OCI-LY1 (cell line): ENCODE measurements around the gene ZNF584.
"Not testable (repeated sequence)": the region's sequence is repeated elsewhere in the genome, so short reads cannot be mapped to it uniquely, and the experiment has no call there.

Experiments used
- H2AFZ ChIP-seq: fragments of 200-600 bp; sonication (generic), shearing (Covaris generic); 2 replicates; pipeline ENCODE4 v1.6.0; 2014; ENCODE audit warnings: antibody characterized with exemption, mild to moderate bottlenecking, low read length
- H3F3A ChIP-seq: fragments of 200-600 bp; sonication (generic), shearing (Covaris generic); 2 replicates; pipeline ENCODE4 v1.6.0; 2014; ENCODE audit warnings: mild to moderate bottlenecking, antibody characterized with exemption, low read length, moderate library complexity; ENCODE audit not compliant: insufficient read depth
- H3K27ac ChIP-seq: fragments of 200-600 bp; sonication (generic); 2 replicates; pipeline ENCODE4 v1.5.1; 2014; ENCODE audit warnings: low read length, mixed run types, mild to moderate bottlenecking, low read depth; ENCODE audit not compliant: poor library complexity, severe bottlenecking
- H3K27me3 ChIP-seq: fragments of 200-600 bp; sonication (generic); 2 replicates; pipeline ENCODE4 v1.6.0; 2014; ENCODE audit warnings: antibody characterized with exemption, mild to moderate bottlenecking, low read length, moderate library complexity; ENCODE audit not compliant: insufficient read depth
- H3K36me3 ChIP-seq: fragments of 200-600 bp; sonication (generic); 2 replicates; pipeline ENCODE4 v1.6.1; 2014; ENCODE audit warnings: mild to moderate bottlenecking, antibody characterized with exemption, low read length, moderate library complexity, mixed read lengths; ENCODE audit not compliant: insufficient read depth
- H3K4me1 ChIP-seq: fragments of 200-600 bp; sonication (generic); 2 replicates; pipeline ENCODE4 v1.5.1; 2014; ENCODE audit warnings: mild to moderate bottlenecking, low read length, moderate library complexity; ENCODE audit not compliant: insufficient read depth, severe bottlenecking
- H3K4me2 ChIP-seq: fragments of 200-600 bp; sonication (generic), shearing (Covaris generic); 2 replicates; pipeline ENCODE4 v1.6.1; 2014; ENCODE audit warnings: low read length
- H3K4me3 ChIP-seq: fragments of 200-600 bp; sonication (generic); 2 replicates; pipeline ENCODE4 v1.5.1; 2014; ENCODE audit warnings: low read length, low read depth, mild to moderate bottlenecking, mixed read lengths; ENCODE audit not compliant: poor library complexity, severe bottlenecking
- H3K79me2 ChIP-seq: fragments of 200-600 bp; shearing (Covaris generic); 2 replicates; pipeline ENCODE4 v1.6.1; 2016; ENCODE audit warnings: mixed run types, low read length, mixed read lengths; ENCODE audit not compliant: insufficient read depth
- H3K9ac ChIP-seq: fragments of 200-600 bp; sonication (generic), shearing (Covaris generic); 2 replicates; pipeline ENCODE4 v1.6.1; 2014; ENCODE audit warnings: mild to moderate bottlenecking, low read length, mixed read lengths
- H3K9me2 ChIP-seq: fragments of 200-600 bp; sonication (generic), shearing (Covaris generic); 2 replicates; pipeline ENCODE4 v1.6.1; 2014; ENCODE audit warnings: low read depth, mild to moderate bottlenecking, low read length, mixed read lengths
- H3K9me3 ChIP-seq: fragments of 200-600 bp; shearing (Covaris generic); 2 replicates; pipeline ENCODE4 v1.6.1; 2014; ENCODE audit warnings: low read length, mixed read lengths
- H4K20me1 ChIP-seq: fragments of 200-600 bp; sonication (generic), shearing (Covaris generic); 2 replicates; pipeline ENCODE4 v1.6.0; 2016; ENCODE audit warnings: mild to moderate bottlenecking, low read length; ENCODE audit not compliant: insufficient read depth
- CTCF ChIP-seq: fragments of 200-600 bp; sonication (generic), shearing (Covaris generic); IDR thresholded peaks from 2 replicates; pipeline ENCODE4 v1.5.1; 2017; ENCODE audit warnings: mild to moderate bottlenecking, antibody characterized with exemption, low read length, moderate library complexity, mixed read lengths
- EZH2 ChIP-seq: fragments of 200-600 bp; sonication (generic), shearing (Covaris generic); IDR thresholded peaks from 2 replicates; pipeline ENCODE4 v1.8.0; 2017; ENCODE audit warnings: borderline replicate concordance, mixed run types, mild to moderate bottlenecking, antibody characterized with exemption, low read length, moderate library complexity, mixed read lengths

Gene ZNF584

DNA sequence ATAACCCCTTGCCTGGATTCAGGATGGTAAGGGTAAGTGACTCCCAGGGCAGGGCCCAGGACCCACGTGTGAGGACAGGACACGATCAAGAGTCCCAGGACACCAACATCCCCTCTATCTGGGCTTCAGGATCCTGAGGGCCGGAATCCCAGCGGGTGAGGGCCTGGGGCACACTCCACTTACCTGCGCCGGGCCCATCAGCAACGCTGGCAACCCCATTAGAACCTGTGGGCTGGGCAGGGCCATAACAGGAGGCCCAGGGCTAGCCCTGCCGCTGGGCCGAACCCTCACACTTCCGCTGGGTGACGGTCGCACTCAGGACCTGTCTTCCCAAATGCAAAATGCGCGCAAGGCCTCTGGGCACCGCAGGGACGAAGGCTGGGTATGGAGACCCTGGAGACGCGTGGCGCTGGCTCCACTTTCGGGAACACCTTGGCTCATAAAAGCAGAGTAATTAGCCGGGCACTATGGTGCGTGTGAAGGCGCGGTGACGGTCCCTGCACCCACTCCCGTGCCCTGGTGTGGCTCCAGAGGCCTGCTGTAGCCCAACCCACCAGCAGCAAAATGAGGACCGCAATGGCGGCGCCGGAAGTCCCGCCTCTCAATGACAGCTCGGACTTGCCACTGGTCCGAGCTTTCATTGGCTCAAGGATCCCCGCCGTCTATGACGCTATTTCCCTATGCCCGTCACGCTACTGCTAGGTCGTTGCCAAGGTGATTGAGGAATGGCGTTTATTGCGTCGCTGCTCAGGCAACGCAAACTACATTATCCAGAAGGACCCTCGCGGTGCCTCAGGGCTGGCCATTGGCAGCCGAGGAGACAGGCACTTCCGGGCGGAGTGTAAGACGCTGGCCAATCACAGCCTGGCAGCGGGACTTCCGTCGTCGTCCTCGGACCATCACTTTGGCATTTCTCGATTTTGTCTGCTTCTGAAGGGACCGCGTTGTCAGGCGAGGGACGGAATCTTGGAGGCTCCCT is 31.4 kb downstream of the ZNF584 start, which contains the start of gene ZNF132:
Gene ZNF132 (minus strand): TSS at position 578 of the 979 bp plus-strand sequence. CDS start 332 bp downstream, at position 246.
- no peak within 1 kb of the TSS for H3K27ac ChIP-seq
- no peaks in the 10 kb centered on the region for H3K9me2 ChIP-seq
- no peak within 1 kb of the TSS for H3K9ac ChIP-seq
- no peaks in the 10 kb centered on the region for H3K36me3 ChIP-seq
- peaks cover 6% of the 10 kb centered on the region; the same call in 1 of the 2 replicates for H3K9me3 ChIP-seq
- no peak within 1 kb of the TSS for H2AFZ ChIP-seq
- no peak within 1 kb of the TSS for H3K4me2 ChIP-seq
- H3F3A ChIP-seq: no peaks in the 10 kb centered on the region
- H3K4me3 ChIP-seq: no peak within 1 kb of the TSS
- H3K27me3 ChIP-seq: no peaks in the 10 kb centered on the region; the same call in 1 of the 2 replicates
- H4K20me1 ChIP-seq: no peaks in the 10 kb centered on the region
- H3K79me2 ChIP-seq: no peaks in the 10 kb centered on the region
- no peaks in the 10 kb centered on the region for H3K4me1 ChIP-seq
- TF ChIP-seq CTCF (no peak), EZH2 (no peak)

GRCh38 chr19:58440556-58440955 is 32.1 kb downstream of the ZNF584 start:
- no peak overlapping the region for H3K4me3 ChIP-seq
- H3K4me1 ChIP-seq: no peaks in the 10 kb centered on the region
- H3K9ac ChIP-seq: no peak overlapping the region
- no peak overlapping the region for H3K27ac ChIP-seq
- TF ChIP-seq CTCF (no peak), EZH2 (no peak)
- H3K9me2 ChIP-seq: no peaks in the 10 kb centered on the region
- no peak overlapping the region for H3K4me2 ChIP-seq
- no peak overlapping the region for H2AFZ ChIP-seq
- no peaks in the 10 kb centered on the region for H4K20me1 ChIP-seq
- H3K36me3 ChIP-seq: no peaks in the 10 kb centered on the region
- H3K27me3 ChIP-seq: no peaks in the 10 kb centered on the region; the same call in 1 of the 2 replicates
- no peaks in the 10 kb centered on the region for H3F3A ChIP-seq
- H3K79me2 ChIP-seq: no peaks in the 10 kb centered on the region
- H3K9me3 ChIP-seq: 0 out of 2 replicates have a peak, but pooled peaks cover 2% of the 10 kb centered on the region

DNA sequence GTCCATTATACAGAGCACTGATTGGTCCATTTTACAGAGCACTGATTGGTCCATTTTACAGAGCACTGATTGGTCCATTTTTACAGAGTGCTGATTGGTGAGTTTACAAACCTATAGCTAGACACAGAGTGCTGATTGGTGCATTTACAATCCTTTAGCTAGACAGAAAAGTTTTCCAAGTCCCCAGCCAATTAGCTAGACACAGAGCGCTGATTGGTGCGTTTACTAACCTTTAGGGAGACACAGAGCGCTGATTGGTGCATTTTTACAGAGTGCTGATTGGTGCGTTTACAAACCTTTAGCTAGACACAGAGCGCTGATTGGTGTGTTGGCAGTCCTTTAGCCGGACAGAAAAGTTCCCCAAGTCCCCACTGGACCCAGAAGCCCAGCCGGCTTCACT is 34.5 kb downstream of the ZNF584 start:
- H3K27me3 ChIP-seq, H4K20me1 ChIP-seq, H3K4me1 ChIP-seq, H3K9me3 ChIP-seq, H3K9me2 ChIP-seq, H3K4me3 ChIP-seq, H3K9ac ChIP-seq, H2AFZ ChIP-seq, H3K4me2 ChIP-seq, H3F3A ChIP-seq, H3K27ac ChIP-seq, H3K36me3 ChIP-seq, H3K79me2 ChIP-seq: not testable (repeated sequence)

DNA sequence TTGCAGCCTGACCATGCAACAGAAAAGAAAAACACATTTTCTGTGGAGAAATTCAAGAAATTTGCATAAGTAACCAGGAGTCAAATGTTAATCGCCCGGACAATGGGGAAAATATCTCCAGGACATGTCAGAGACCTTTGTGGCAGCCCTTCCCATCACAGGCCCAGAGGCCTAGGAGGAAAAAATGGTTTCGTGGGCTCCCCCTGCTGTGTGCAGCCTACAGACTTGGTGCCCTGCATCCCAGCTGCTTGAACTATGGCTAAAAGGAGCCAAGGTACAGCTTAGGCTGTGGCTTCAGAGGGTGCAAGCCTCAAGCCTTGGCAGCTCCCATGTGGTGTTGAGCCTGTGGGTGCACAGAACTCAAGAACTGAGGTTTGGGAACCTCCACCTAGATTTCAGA is 40.4 kb downstream of the ZNF584 start:
- not testable (repeated sequence) for H3K9me3 ChIP-seq, H3K36me3 ChIP-seq

DNA sequence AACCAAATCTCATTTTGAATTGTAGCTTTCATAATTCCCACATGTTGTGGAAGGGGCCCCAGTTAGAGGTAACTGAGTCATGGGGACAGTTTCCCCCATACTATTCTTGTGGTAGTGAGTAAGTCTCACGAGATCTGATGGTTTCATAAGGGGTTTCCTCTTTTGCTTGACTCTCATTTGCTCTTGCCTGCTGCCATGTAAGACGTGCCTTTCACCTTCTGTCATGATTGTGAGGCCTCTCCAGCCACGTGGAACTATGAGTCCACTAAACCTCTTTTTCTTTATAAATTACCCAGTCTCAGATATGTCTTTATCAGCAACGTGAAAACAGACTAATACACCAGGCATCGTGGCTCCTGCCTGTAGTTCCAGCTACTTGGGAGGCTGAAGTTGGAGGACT is 41.5 kb downstream of the ZNF584 start:
- not testable (repeated sequence) for H3K79me2 ChIP-seq, H3K4me3 ChIP-seq, H4K20me1 ChIP-seq, H2AFZ ChIP-seq, H3K27me3 ChIP-seq, H3F3A ChIP-seq, H3K9me3 ChIP-seq, H3K9me2 ChIP-seq, H3K4me2 ChIP-seq, H3K27ac ChIP-seq, H3K9ac ChIP-seq
- Histone ChIP-seq H3K36me3 (peaks cover 11% of the 10 kb centered on the region), H3K4me1 (peaks cover 15% of the 10 kb centered on the region)

More for the DNA sequence above, 40.4 kb downstream of the ZNF584 start:
- peaks cover 15% of the 10 kb centered on the region for H3K4me1 ChIP-seq
- not testable (repeated sequence) for H3K4me2 ChIP-seq, H3K9me2 ChIP-seq, H3F3A ChIP-seq, H3K79me2 ChIP-seq, H4K20me1 ChIP-seq, H2AFZ ChIP-seq, H3K27me3 ChIP-seq, H3K9ac ChIP-seq, H3K4me3 ChIP-seq, H3K27ac ChIP-seq
